WI38 (cell line): ENCODE data around the gene ZBTB7C.

Source experiments
- H3K4me3 ChIP-seq: 2 replicates; pipeline ENCODE4 v1.5.1; 2011; ENCODE audit warnings: low read depth, mild to moderate bottlenecking, control low read depth, low read length
- CTCF ChIP-seq: IDR thresholded peaks from 2 replicates; pipeline ENCODE4 v1.5.1; 2012; ENCODE audit warnings: low read depth, mild to moderate bottlenecking, control low read depth, low read length

ZBTB7C gene

GRCh38 chr18:48078448-48078847, 330.7 kb downstream of the ZBTB7C start:
- TF ChIP-seq CTCF = no peak
- H3K4me3 ChIP-seq = no peak overlapping the region

GRCh38 chr18:48077291-48077690, 331.9 kb downstream of the ZBTB7C start:
- no peak for TF ChIP-seq CTCF
- no peak overlapping the region for H3K4me3 ChIP-seq

- no peak for TF ChIP-seq CTCF
These were observed 332.7 kb downstream of the ZBTB7C start for GRCh38 chr18:48076461-48076860.

GRCh38 chr18:48075707-48076093, 333.5 kb downstream of the ZBTB7C start:
- no peak overlapping the region for H3K4me3 ChIP-seq
- no peak for TF ChIP-seq CTCF

More at GRCh38 chr18:48076461-48076860, 332.7 kb downstream of the ZBTB7C start:
- no peak overlapping the region for H3K4me3 ChIP-seq

GRCh38 chr18:48074929-48075706, 334.1 kb downstream of the ZBTB7C start:
- no peak overlapping the region for H3K4me3 ChIP-seq
- no peak for TF ChIP-seq CTCF

GRCh38 chr18:48073211-48073930, 335.8 kb downstream of the ZBTB7C start:
- no peak overlapping the region for H3K4me3 ChIP-seq
- no peak for TF ChIP-seq CTCF
